ENCODE measurements around the gene TFR2.

GRCh38 chr7:100577103-100577502 lies 64.2 kb downstream of the TFR2 start:
- TF ChIP-seq, protein P1, sequence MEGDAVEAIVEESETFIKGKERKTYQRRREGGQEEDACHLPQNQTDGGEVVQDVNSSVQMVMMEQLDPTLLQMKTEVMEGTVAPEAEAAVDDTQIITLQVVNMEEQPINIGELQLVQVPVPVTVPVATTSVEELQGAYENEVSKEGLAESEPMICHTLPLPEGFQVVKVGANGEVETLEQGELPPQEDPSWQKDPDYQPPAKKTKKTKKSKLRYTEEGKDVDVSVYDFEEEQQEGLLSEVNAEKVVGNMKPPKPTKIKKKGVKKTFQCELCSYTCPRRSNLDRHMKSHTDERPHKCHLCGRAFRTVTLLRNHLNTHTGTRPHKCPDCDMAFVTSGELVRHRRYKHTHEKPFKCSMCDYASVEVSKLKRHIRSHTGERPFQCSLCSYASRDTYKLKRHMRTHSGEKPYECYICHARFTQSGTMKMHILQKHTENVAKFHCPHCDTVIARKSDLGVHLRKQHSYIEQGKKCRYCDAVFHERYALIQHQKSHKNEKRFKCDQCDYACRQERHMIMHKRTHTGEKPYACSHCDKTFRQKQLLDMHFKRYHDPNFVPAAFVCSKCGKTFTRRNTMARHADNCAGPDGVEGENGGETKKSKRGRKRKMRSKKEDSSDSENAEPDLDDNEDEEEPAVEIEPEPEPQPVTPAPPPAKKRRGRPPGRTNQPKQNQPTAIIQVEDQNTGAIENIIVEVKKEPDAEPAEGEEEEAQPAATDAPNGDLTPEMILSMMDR (IDR thresholded peaks at IDR 0.05; ENCODE audit: low read length) = no peak
- TF ChIP-seq EZH2 (IDR thresholded peaks at IDR 0.05; ENCODE audit: borderline replicate concordance, low read length) = no peak

Data from OCI-LY1 (cell line).